ENCODE measurements around the gene INSM1. TPM values are rescaled to one million over a fixed set of nuclear protein-coding genes. Genes with fewer than 3 reads are reported as not detected.

The INSM1 gene
- polyA plus RNA-seq, 1 donor (not counting 4 experiments of a cell fraction or from before 2014, with no cell fraction given) = not detected

DNA sequence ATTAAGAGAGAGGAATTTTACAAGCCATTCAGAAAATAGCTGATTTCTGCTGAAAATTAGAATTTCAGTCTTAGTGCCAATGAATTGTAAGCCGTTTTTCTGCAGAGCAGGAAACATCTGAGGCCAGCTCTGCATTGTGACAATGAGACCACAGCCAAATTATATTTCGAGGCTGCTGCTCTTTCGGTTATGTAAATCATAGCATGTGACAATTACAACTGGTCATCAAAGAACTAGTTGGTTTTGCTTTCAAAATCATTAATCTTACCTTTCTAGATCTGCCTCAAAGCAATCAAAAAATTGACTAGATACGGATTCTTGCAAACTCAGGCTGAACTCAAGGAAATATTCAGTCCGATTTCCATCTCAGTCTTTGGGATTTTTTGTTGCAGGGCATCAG, 33.4 kb upstream of the INSM1 start:
- Histone ChIP-seq H4K20me1 (ENCODE audit: control insufficient read depth, extremely low read depth, insufficient read depth, low read length) (no peaks in the 10 kb centered on the region), H3K9ac (ENCODE audit: control insufficient read depth, extremely low read depth, insufficient read depth, low read length) (no peak overlapping the region), H3K9me1 (ENCODE audit: control insufficient read depth, extremely low read depth, insufficient read depth, low read length) (no peaks in the 10 kb centered on the region), H3K36me3 (ENCODE audit: control insufficient read depth in 2 of 2, extremely low read depth in 1 of 2, insufficient read depth in 2 of 2, low read length in 2 of 2) (no peaks in the 10 kb centered on the region), H3K27ac (ENCODE audit: control insufficient read depth, insufficient read depth, low read length) (no peak overlapping the region), H3K4me2 (ENCODE audit: control insufficient read depth, extremely low read depth, insufficient read depth, low read depth, low read length) (no peak overlapping the region), H3K9me3 (ENCODE audit: control insufficient read depth, low read depth, low read length) (no peaks in the 10 kb centered on the region), H3K27me3 (ENCODE audit: control insufficient read depth, extremely low read depth, insufficient read depth, low read length) (no peaks in the 10 kb centered on the region), H2AFZ (ENCODE audit: control insufficient read depth, low read length) (no peak overlapping the region), H3K4me1 (ENCODE audit: control insufficient read depth, extremely low read depth, insufficient read depth, low read length) (no peaks in the 10 kb centered on the region), H3K4me3 (ENCODE audit: control insufficient read depth in 2 of 3, extremely low read depth in 1 of 3, insufficient read depth in 2 of 3, low read depth in 1 of 3, low read length in 3 of 3) (no peak overlapping the region), H3K79me2 (ENCODE audit: control insufficient read depth, insufficient read depth, low read length) (no peaks in the 10 kb centered on the region)
- DNase-seq (ENCODE audit: low read depth, low spot score) = no peak
- FAIRE-seq = no peak
- TF ChIP-seq EZH2 (IDR thresholded peaks at IDR 0.05; ENCODE audit: low read length) = no peak
- TF ChIP-seq, protein P1, sequence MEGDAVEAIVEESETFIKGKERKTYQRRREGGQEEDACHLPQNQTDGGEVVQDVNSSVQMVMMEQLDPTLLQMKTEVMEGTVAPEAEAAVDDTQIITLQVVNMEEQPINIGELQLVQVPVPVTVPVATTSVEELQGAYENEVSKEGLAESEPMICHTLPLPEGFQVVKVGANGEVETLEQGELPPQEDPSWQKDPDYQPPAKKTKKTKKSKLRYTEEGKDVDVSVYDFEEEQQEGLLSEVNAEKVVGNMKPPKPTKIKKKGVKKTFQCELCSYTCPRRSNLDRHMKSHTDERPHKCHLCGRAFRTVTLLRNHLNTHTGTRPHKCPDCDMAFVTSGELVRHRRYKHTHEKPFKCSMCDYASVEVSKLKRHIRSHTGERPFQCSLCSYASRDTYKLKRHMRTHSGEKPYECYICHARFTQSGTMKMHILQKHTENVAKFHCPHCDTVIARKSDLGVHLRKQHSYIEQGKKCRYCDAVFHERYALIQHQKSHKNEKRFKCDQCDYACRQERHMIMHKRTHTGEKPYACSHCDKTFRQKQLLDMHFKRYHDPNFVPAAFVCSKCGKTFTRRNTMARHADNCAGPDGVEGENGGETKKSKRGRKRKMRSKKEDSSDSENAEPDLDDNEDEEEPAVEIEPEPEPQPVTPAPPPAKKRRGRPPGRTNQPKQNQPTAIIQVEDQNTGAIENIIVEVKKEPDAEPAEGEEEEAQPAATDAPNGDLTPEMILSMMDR (optimal IDR thresholded peaks at IDR 0.05 in 1 of 3, IDR thresholded peaks at IDR 0.05 in 1 of 3, conservative IDR thresholded peaks at IDR 0.05 in 1 of 3; ENCODE audit: extremely low read depth in 1 of 3, insufficient read depth in 2 of 3, low read length in 3 of 3) = no peak
- dilution Hi-C loops (cut with MboI; ENCODE audit: extremely low pct_ligation_motif_present, low sequenced_read_pairs) = no loop called here

DNA sequence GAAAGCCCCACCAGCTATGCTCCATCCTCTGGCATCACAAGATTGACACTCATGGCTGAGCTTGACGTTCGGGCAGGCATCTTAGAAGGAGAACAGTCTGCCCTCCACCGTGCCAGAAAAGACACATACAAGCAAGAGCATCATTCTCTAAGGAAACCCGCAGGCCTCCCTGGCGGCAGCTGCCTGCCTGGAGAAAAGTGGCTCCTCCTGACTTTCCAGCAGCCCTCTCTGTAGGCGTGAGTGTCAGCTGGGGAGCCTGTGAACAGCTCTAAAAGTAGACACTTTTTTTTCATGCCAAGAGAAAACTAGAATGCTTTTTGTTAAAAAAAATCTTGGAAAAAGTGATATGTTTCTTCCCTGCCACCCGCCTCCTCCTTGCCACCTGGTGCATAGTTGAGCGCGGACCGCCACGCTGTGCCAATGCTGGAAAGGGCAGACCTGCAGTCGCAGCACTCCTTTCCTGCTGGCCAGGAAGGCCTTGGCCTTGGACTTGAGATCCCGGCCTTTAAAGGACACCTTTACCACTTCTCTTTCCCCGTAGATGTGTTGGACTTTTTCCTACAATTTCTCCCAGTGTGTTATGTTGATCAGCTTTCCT, 29.7 kb upstream of the INSM1 start:
- Histone ChIP-seq H3K27me3 (ENCODE audit: control insufficient read depth, extremely low read depth, insufficient read depth, low read length) (no peaks in the 10 kb centered on the region), H3K9me3 (ENCODE audit: control insufficient read depth, low read depth, low read length) (no peaks in the 10 kb centered on the region), H3K27ac (ENCODE audit: control insufficient read depth, insufficient read depth, low read length) (no peak overlapping the region), H3K36me3 (ENCODE audit: control insufficient read depth in 2 of 2, extremely low read depth in 1 of 2, insufficient read depth in 2 of 2, low read length in 2 of 2) (no peaks in the 10 kb centered on the region), H3K79me2 (ENCODE audit: control insufficient read depth, insufficient read depth, low read length) (no peaks in the 10 kb centered on the region), H3K9me1 (ENCODE audit: control insufficient read depth, extremely low read depth, insufficient read depth, low read length) (no peaks in the 10 kb centered on the region), H3K4me3 (ENCODE audit: control insufficient read depth in 2 of 3, extremely low read depth in 1 of 3, insufficient read depth in 2 of 3, low read depth in 1 of 3, low read length in 3 of 3) (no peak overlapping the region), H3K4me2 (ENCODE audit: control insufficient read depth, extremely low read depth, insufficient read depth, low read depth, low read length) (no peak overlapping the region), H3K4me1 (ENCODE audit: control insufficient read depth, extremely low read depth, insufficient read depth, low read length) (no peaks in the 10 kb centered on the region), H2AFZ (ENCODE audit: control insufficient read depth, low read length) (no peak overlapping the region), H3K9ac (ENCODE audit: control insufficient read depth, extremely low read depth, insufficient read depth, low read length) (no peak overlapping the region), H4K20me1 (ENCODE audit: control insufficient read depth, extremely low read depth, insufficient read depth, low read length) (no peaks in the 10 kb centered on the region)
- dilution Hi-C loops (cut with MboI; ENCODE audit: extremely low pct_ligation_motif_present, low sequenced_read_pairs) = no loop called here
- FAIRE-seq (no peak), DNase-seq (ENCODE audit: low read depth, low spot score) (no peak)
- TF ChIP-seq, protein P1 (optimal IDR thresholded peaks at IDR 0.05 in 1 of 3, IDR thresholded peaks at IDR 0.05 in 1 of 3, conservative IDR thresholded peaks at IDR 0.05 in 1 of 3; ENCODE audit: extremely low read depth in 1 of 3, insufficient read depth in 2 of 3, low read length in 3 of 3) = no peak
- no peak for TF ChIP-seq EZH2 (IDR thresholded peaks at IDR 0.05; ENCODE audit: low read length)
